Esophagus squamous epithelium (tissue), 4 donors: ENCODE data around the gene OR52N4.

Experiments used
- CTCF ChIP-seq, 6 experiments: fragments of 450-650 bp in 4 of 6; fragments of 200-600 bp in 2 of 6; sonication (generic) in 2 of 6; IDR thresholded peaks; one replicate each; pipeline ENCODE4 v1.5.1; 2016 to 2019; ENCODE audit warnings: antibody characterized with exemption in 6 of 6, mild to moderate bottlenecking in 4 of 6, moderate library complexity in 4 of 6
- POLR2A ChIP-seq, 4 donors: fragments of 450-650 bp; IDR thresholded peaks; one replicate each; pipeline ENCODE4 v1.6.1; 2017; ENCODE audit warnings: antibody characterized with exemption in 4 of 4, mild to moderate bottlenecking in 4 of 4, moderate library complexity in 3 of 4

- TF ChIP-seq CTCF (IDR thresholded peaks at IDR 0.05) (no peak), POLR2A (IDR thresholded peaks at IDR 0.05) (no peak)
These were observed 17.6 kb upstream of the OR52N4 start, which contains the start of gene OR56B1 for GRCh38 chr11:5736396-5736795.
